CD4-positive, alpha-beta T cell (primary cell): ENCODE data around the gene CNR1. TPM values are rescaled to one million over a fixed set of nuclear protein-coding genes. Genes with fewer than 3 reads are reported as not detected.

Experiments
- ATAC-seq: fragments of 200-7000 bp; cut with Tn5 transposase; one replicate; pipeline ENCODE4 v1.10.0; 2022; ENCODE audit warnings: mild to moderate bottlenecking; ENCODE audit not compliant: poor library complexity
- CTCF ChIA-PET: fragments of 350-600 bp; sonication (Branson Sonifier 250); formaldehyde crosslinking; loops from one replicate; lab custom pipeline; 2021; ENCODE audit warnings: antibody characterized with exemption, inconsistent platforms; lab: Charles Lee
- POLR2A ChIA-PET: fragments of 350-600 bp; sonication (Branson Sonifier 250); formaldehyde crosslinking; loops from one replicate; lab custom pipeline; 2021; ENCODE audit warnings: antibody characterized with exemption, inconsistent platforms; lab: Charles Lee
- DNase-seq, 14 experiments: peaks; one replicate each; pipeline ENCODE4 v3.0.0-alpha.2; 2013 to 2020; ENCODE audit warnings: mixed read lengths in 2 of 14
- H3K27ac ChIP-seq, 2 donors: one replicate each; pipeline versions ENCODE4 v1.5.1 to v1.7.0; 2013; ENCODE audit warnings: low read length in 2 of 2, low read depth in 1 of 2, mild to moderate bottlenecking in 1 of 2
- H3K27me3 ChIP-seq, 2 experiments: 1 replicate in 1 of 2; 2 replicates in 1 of 2; pipeline versions ENCODE4 v1.6.1 to v1.7.0; 2013; ENCODE audit warnings: low read length in 2 of 2, control low read depth in 1 of 2, mild to moderate bottlenecking in 1 of 2, moderate library complexity in 1 of 2; ENCODE audit not compliant: insufficient read depth in 2 of 2, control insufficient read depth in 1 of 2
- H3K36me3 ChIP-seq: one replicate; pipeline ENCODE4 v1.6.1; 2013; ENCODE audit warnings: low read length, control low read depth; ENCODE audit not compliant: insufficient read depth
- H3K4me1 ChIP-seq: one replicate; pipeline ENCODE4 v1.6.1; 2013; ENCODE audit warnings: low read length, control low read depth; ENCODE audit not compliant: insufficient read depth
- H3K4me3 ChIP-seq: one replicate; pipeline ENCODE4 v1.5.1; 2013; ENCODE audit warnings: mild to moderate bottlenecking, low read length, moderate library complexity
- H3K9me3 ChIP-seq, 2 experiments: 1 replicate in 1 of 2; 2 replicates in 1 of 2; pipeline versions ENCODE4 v1.6.1 to v1.7.0; 2013; ENCODE audit warnings: low read length in 2 of 2, mild to moderate bottlenecking in 2 of 2, control low read depth in 1 of 2, moderate library complexity in 1 of 2; ENCODE audit not compliant: control insufficient read depth in 1 of 2, insufficient read depth in 1 of 2
- H3K27ac Mint-ChIP-seq: one replicate; pipeline ENCODE4 v1.8.0; 2020; ENCODE audit warnings: mixed read lengths
- H3K27me3 Mint-ChIP-seq: one replicate; pipeline ENCODE4 v1.8.0; 2021; ENCODE audit warnings: mixed read lengths
- H3K36me3 Mint-ChIP-seq: one replicate; pipeline ENCODE4 v1.8.0; 2021; ENCODE audit warnings: low read depth, mixed read lengths
- H3K4me1 Mint-ChIP-seq: one replicate; pipeline ENCODE4 v1.8.0; 2021; ENCODE audit warnings: low read depth, mixed read lengths
- H3K4me3 Mint-ChIP-seq: one replicate; pipeline ENCODE4 v1.8.0; 2020; ENCODE audit warnings: mild to moderate bottlenecking, mixed read lengths
- H3K9me3 Mint-ChIP-seq: one replicate; pipeline ENCODE4 v1.8.0; 2020; ENCODE audit warnings: mixed read lengths
- CTCF ChIP-seq: fragments of 200-600 bp; IDR thresholded peaks from one replicate; pipeline ENCODE4 v1.8.0; 2022; ENCODE audit warnings: antibody characterized with exemption, mild to moderate bottlenecking
- intact Hi-C, 2 experiments: fragments of 100-400 bp; cut with DNase I in 1 of 2; cut with micrococcal nuclease in 1 of 2; formaldehyde crosslinking; loops; one replicate each; pipeline versions ENCODE4 v1.15.1 to v1.9.0; 2023 to 2025; cut with DNase I, micrococcal nuclease
- total RNA-seq, 174 experiments: library from RNA in 2 of 174; stranded (reverse) in 2 of 174; gene quantifications; one replicate each; pipeline ENCODE4 v1.2.3 and lab custom pipeline; 2021 to 2026

Gene CNR1
- total RNA-seq, 2 experiments from 2014 or later: not detected

DNA sequence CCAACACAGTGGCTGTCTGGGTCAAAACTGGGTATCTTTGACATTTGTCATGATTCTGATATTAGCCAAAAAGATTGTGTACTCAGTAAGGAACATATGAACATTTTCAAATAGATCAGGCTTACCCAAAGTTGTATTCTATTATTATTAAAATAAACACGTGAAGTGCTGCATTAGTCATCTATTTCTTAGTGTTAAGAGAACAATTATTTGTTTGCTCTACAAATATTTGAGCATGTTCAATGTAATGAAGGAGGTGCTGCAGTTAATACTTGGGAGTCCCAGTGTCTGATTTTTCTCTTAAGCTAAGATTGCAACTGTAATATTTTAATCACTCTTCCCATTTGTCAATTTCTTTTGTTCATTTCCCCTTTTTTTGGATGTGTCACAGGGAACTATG, 28.2 kb downstream of the CNR1 start:
- Mint-ChIP-seq H3K36me3 (no peaks in the 10 kb centered on the region), H3K4me1 (no peaks in the 10 kb centered on the region), H3K9me3 (no peaks in the 10 kb centered on the region), H3K27ac (no peak overlapping the region), H3K4me3 (no peak overlapping the region), H3K27me3 (peaks cover 25% of the 10 kb centered on the region)
- ChIA-PET CTCF (no interaction called here), POLR2A (no interaction called here)
- H3K4me1 ChIP-seq: no peaks in the 10 kb centered on the region
- no peaks in the 10 kb centered on the region for H3K27me3 ChIP-seq
- no peaks in the 10 kb centered on the region for H3K9me3 ChIP-seq
- intact Hi-C loops: no loop called here
- ATAC-seq: no peak
- no peak overlapping the region for H3K4me3 ChIP-seq
- H3K36me3 ChIP-seq: no peaks in the 10 kb centered on the region
- H3K27ac ChIP-seq: no peak overlapping the region
- no peak for TF ChIP-seq CTCF
- no peak for DNase-seq

DNA sequence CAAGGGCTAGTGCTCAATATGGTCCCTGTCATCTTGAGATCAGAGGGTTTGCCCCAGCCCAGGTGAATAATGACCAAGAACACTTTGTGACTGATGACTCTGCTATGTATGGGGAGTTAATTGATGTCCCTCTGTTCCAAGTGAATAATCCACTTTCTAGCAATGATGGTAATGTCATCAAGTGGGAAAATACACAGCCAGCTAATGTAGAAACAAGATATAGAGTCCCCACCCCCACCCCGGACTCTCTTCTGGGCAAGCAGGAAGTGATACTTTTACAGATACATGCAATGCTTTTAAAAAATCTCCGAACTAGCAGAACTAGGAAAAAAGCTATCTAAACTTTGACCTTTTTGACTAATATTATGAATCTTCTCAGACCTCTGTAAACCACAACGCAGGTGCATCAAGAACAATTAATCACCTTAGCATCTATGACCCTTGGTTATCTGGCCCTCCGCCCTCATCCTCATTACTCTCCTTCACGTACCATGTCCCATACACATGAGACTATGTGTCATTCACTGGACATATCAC, 30.5 kb downstream of the CNR1 start:
- H3K27me3 Mint-ChIP-seq: peaks cover 25% of the 10 kb centered on the region
- H3K4me1 Mint-ChIP-seq: no peaks in the 10 kb centered on the region
- H3K9me3 ChIP-seq: no peaks in the 10 kb centered on the region
- no peaks in the 10 kb centered on the region for H3K9me3 Mint-ChIP-seq
- no peak for TF ChIP-seq CTCF
- ATAC-seq (no peak), DNase-seq (no peak)
- CTCF ChIA-PET: no interaction called here
- intact Hi-C loops: no loop called here
- no peaks in the 10 kb centered on the region for H3K4me1 ChIP-seq
- H3K27me3 ChIP-seq: no peaks in the 10 kb centered on the region
- no peak overlapping the region for H3K4me3 Mint-ChIP-seq
- H3K27ac Mint-ChIP-seq: no peak overlapping the region
- POLR2A ChIA-PET: no interaction called here
- H3K27ac ChIP-seq: no peak overlapping the region
- H3K4me3 ChIP-seq: no peak overlapping the region
- no peaks in the 10 kb centered on the region for H3K36me3 Mint-ChIP-seq
- no peaks in the 10 kb centered on the region for H3K36me3 ChIP-seq

GRCh38 chr6:88134575-88134974, 31.6 kb downstream of the CNR1 start:
- DNase-seq (no peak), ATAC-seq (no peak)
- no peaks in the 10 kb centered on the region for H3K4me1 Mint-ChIP-seq
- H3K27me3 Mint-ChIP-seq: peaks cover 32% of the 10 kb centered on the region
- POLR2A ChIA-PET: no interaction called here
- H3K4me3 ChIP-seq: no peak overlapping the region
- H3K27me3 ChIP-seq: no peaks in the 10 kb centered on the region
- no peaks in the 10 kb centered on the region for H3K9me3 Mint-ChIP-seq
- no peaks in the 10 kb centered on the region for H3K36me3 ChIP-seq
- CTCF ChIA-PET: no interaction called here
- no peaks in the 10 kb centered on the region for H3K4me1 ChIP-seq
- no peaks in the 10 kb centered on the region for H3K9me3 ChIP-seq
- TF ChIP-seq CTCF: no peak
- H3K36me3 Mint-ChIP-seq: no peaks in the 10 kb centered on the region
- no peak overlapping the region for H3K4me3 Mint-ChIP-seq
- no peak overlapping the region for H3K27ac ChIP-seq
- no peak overlapping the region for H3K27ac Mint-ChIP-seq
- intact Hi-C loops: no loop called here
